Smooth muscle cell (in vitro differentiated cells): ENCODE measurements around the gene SLC26A9. TPM values are rescaled to one million over a fixed set of nuclear protein-coding genes. Genes with fewer than 3 reads are reported as not detected.

Experiments used
- DNase-seq: peaks from one replicate; lab custom pipeline; 2025; ENCODE audit not compliant: unreplicated experiment; lab: John Stamatoyannopoulos, UW
- H2AFZ ChIP-seq: fragments of 200-600 bp; sonication (generic); 2 replicates; pipeline ENCODE4 v1.6.0; 2016; ENCODE audit warnings: antibody characterized with exemption, low read depth, mild to moderate bottlenecking
- H3F3A ChIP-seq: fragments of 200-600 bp; sonication (generic); 2 replicates; pipeline ENCODE4 v1.6.0; 2017; ENCODE audit warnings: antibody characterized with exemption, low read depth
- H3K27ac ChIP-seq: fragments of 200-600 bp; sonication (generic); 2 replicates; pipeline ENCODE4 v1.5.1; 2016; ENCODE audit warnings: low read depth, mild to moderate bottlenecking
- H3K27me3 ChIP-seq: fragments of 200-600 bp; sonication (generic); 2 replicates; pipeline ENCODE4 v1.6.1; 2016; ENCODE audit warnings: low read depth, mild to moderate bottlenecking
- H3K36me3 ChIP-seq: fragments of 200-600 bp; sonication (generic); 2 replicates; pipeline ENCODE4 v1.5.1; 2016; ENCODE audit warnings: low read depth
- H3K4me1 ChIP-seq: fragments of 200-600 bp; sonication (generic); 2 replicates; pipeline ENCODE4 v1.5.1; 2016; ENCODE audit warnings: low read depth
- H3K4me2 ChIP-seq: fragments of 200-600 bp; sonication (generic); 2 replicates; pipeline ENCODE4 v1.6.0; 2016; ENCODE audit warnings: mild to moderate bottlenecking
- H3K4me3 ChIP-seq: fragments of 200-600 bp; sonication (generic); 2 replicates; pipeline ENCODE4 v1.5.1; 2016; ENCODE audit warnings: mild to moderate bottlenecking
- H3K79me2 ChIP-seq: fragments of 200-600 bp; sonication (generic); 2 replicates; pipeline ENCODE4 v1.6.0; 2016; ENCODE audit warnings: low read depth, mild to moderate bottlenecking
- H3K9ac ChIP-seq: fragments of 200-600 bp; sonication (generic); 2 replicates; pipeline ENCODE4 v1.6.0; 2016; ENCODE audit warnings: low read depth
- H3K9me3 ChIP-seq: fragments of 200-600 bp; sonication (generic); replicated peaks from 2 replicates; pipeline ENCODE4 v1.5.1; 2016; ENCODE audit warnings: low read depth
- H4K20me1 ChIP-seq: fragments of 200-600 bp; sonication (generic); 2 replicates; pipeline ENCODE4 v1.6.0; 2016; ENCODE audit warnings: low read depth
- CTCF ChIP-seq: fragments of 200-600 bp; sonication (generic); IDR thresholded peaks from 2 replicates; pipeline ENCODE4 v1.5.1; 2017; ENCODE audit warnings: borderline replicate concordance, mild to moderate bottlenecking, antibody characterized with exemption; ENCODE audit not compliant: insufficient read depth, poor library complexity, severe bottlenecking
- WGBS: methylation state at CpG from one replicate; pipeline ENCODE4 v1.1.7; 2016; ENCODE audit warnings: low lambda C conversion rate; 5-methylcytosine and 5-hydroxymethylcytosine counted together
- polyA plus RNA-seq: library from polyadenylated mRNA; unstranded; fragments of >200 nt; fragmentation: Nextera tagmentation; extraction: Ambion mirVana; gene quantifications from 2 replicates; pipeline ENCODE4 v1.2.1, GENCODE V29; 2016
- total RNA-seq: library from RNA; depleted of rRNA; stranded (reverse); fragments of >200 nt; gene quantifications from 2 replicates; pipeline ENCODE4 v1.2.3, GENCODE V29; 2014

Gene SLC26A9
- total and polyA plus RNA-seq, 2 experiments from 2014 or later: not detected

- TF ChIP-seq CTCF: no peak
These were observed 4.6 kb downstream of the SLC26A9 start for GRCh38 chr1:205938682-205939081.

GRCh38 chr1:205936846-205937586, 6.2 kb downstream of the SLC26A9 start:
- H3F3A ChIP-seq: no peaks in the 10 kb centered on the region
- H3K36me3 ChIP-seq: no peaks in the 10 kb centered on the region
- H3K9ac ChIP-seq: no peak overlapping the region
- H3K4me1 ChIP-seq: peaks cover 19% of the 10 kb centered on the region
- TF ChIP-seq CTCF: no peak
- 54% methylated on average over 7 of the region's 7 CpGs for WGBS
- peak overlapping the region; percentile 54 for H3K4me2 ChIP-seq
- no peaks in the 10 kb centered on the region for H3K79me2 ChIP-seq
- H3K27ac ChIP-seq: no peak overlapping the region
- no peak overlapping the region for H2AFZ ChIP-seq
- H4K20me1 ChIP-seq: no peaks in the 10 kb centered on the region
- no peaks in the 10 kb centered on the region for H3K27me3 ChIP-seq
- H3K4me3 ChIP-seq: no peak overlapping the region
- no peak for DNase-seq
- H3K9me3 ChIP-seq: no peaks in the 10 kb centered on the region

More at GRCh38 chr1:205938682-205939081, 4.6 kb downstream of the SLC26A9 start:
- Histone ChIP-seq H3F3A (no peaks in the 10 kb centered on the region), H3K4me3 (no peak overlapping the region), H3K9me3 (no peaks in the 10 kb centered on the region), H3K4me2 (no peak overlapping the region), H3K9ac (no peak overlapping the region), H3K27me3 (no peaks in the 10 kb centered on the region), H3K4me1 (peaks cover 21% of the 10 kb centered on the region), H2AFZ (no peak overlapping the region), H4K20me1 (no peaks in the 10 kb centered on the region), H3K36me3 (no peaks in the 10 kb centered on the region), H3K27ac (no peak overlapping the region), H3K79me2 (no peaks in the 10 kb centered on the region)
- WGBS: 95% methylated on average over 1 of the region's 1 CpG
- no peak for DNase-seq

GRCh38 chr1:205936311-205936710, 6.9 kb downstream of the SLC26A9 start:
- TF ChIP-seq CTCF: no peak
- Histone ChIP-seq H4K20me1 (no peaks in the 10 kb centered on the region), H2AFZ (no peak overlapping the region), H3K36me3 (no peaks in the 10 kb centered on the region), H3F3A (no peaks in the 10 kb centered on the region), H3K9ac (no peak overlapping the region), H3K79me2 (no peaks in the 10 kb centered on the region), H3K27ac (no peak overlapping the region), H3K4me3 (no peak overlapping the region), H3K9me3 (no peaks in the 10 kb centered on the region), H3K27me3 (no peaks in the 10 kb centered on the region), H3K4me1 (peaks cover 19% of the 10 kb centered on the region), H3K4me2 (no peak overlapping the region)
- DNase-seq: no peak
- 91% methylated on average over 6 of the region's 6 CpGs for WGBS

- Histone ChIP-seq H3K27me3 (no peaks in the 10 kb centered on the region), H3K9ac (no peak overlapping the region), H4K20me1 (no peaks in the 10 kb centered on the region), H3K27ac (no peak overlapping the region), H3K79me2 (no peaks in the 10 kb centered on the region), H3K9me3 (no peaks in the 10 kb centered on the region), H3F3A (no peaks in the 10 kb centered on the region), H2AFZ (no peak overlapping the region), H3K4me1 (peaks cover 19% of the 10 kb centered on the region), H3K36me3 (no peaks in the 10 kb centered on the region), H3K4me2 (no peak overlapping the region), H3K4me3 (no peak overlapping the region)
- no peak for DNase-seq
- TF ChIP-seq CTCF: no peak
- 94% methylated on average over 8 of the region's 8 CpGs for WGBS
These were observed 7.4 kb downstream of the SLC26A9 start for GRCh38 chr1:205935869-205936268.
